Measurements from ENCODE around the gene NPEPL1.
"Not testable (repeated sequence)": the region's sequence is repeated elsewhere in the genome, so short reads cannot be mapped to it uniquely, and the experiment has no call there.

NPEPL1 gene

DNA sequence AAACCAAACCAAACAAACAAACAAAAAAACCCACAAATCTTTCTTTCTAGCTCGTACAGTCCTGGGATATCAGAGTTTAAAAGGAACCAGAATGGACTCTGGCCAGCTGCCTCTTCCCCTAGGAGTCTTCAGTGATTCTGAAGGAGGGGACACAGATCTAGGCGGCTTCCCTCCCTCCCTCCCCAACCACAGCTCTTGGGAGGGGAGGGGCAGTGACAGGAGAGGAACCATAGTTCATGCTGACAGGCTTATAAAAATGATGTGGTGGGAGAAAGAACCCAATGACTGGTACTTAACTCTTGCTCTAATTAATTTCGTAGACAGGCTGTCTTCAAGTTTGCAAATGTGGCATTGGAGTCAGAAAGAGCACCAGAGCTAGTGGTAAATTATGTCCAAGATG is 56.0 kb downstream of the NPEPL1 start:
- Histone ChIP-seq H3K4me2 (no peak overlapping the region), H3K36me3 (no peaks in the 10 kb centered on the region), H3K4me3 (no peak overlapping the region), H3K9me3 (no peaks in the 10 kb centered on the region), H3K4me1 (0 out of 2 replicates have a peak, but pooled peaks cover 6% of the 10 kb centered on the region), H3K27ac (no peak overlapping the region), H3K9ac (no peak overlapping the region), H4K20me1 (no peaks in the 10 kb centered on the region), H3K27me3 (no peaks in the 10 kb centered on the region)
- no peak for TF ChIP-seq Cebpa-rat (IDR thresholded peaks at IDR 0.05)

DNA sequence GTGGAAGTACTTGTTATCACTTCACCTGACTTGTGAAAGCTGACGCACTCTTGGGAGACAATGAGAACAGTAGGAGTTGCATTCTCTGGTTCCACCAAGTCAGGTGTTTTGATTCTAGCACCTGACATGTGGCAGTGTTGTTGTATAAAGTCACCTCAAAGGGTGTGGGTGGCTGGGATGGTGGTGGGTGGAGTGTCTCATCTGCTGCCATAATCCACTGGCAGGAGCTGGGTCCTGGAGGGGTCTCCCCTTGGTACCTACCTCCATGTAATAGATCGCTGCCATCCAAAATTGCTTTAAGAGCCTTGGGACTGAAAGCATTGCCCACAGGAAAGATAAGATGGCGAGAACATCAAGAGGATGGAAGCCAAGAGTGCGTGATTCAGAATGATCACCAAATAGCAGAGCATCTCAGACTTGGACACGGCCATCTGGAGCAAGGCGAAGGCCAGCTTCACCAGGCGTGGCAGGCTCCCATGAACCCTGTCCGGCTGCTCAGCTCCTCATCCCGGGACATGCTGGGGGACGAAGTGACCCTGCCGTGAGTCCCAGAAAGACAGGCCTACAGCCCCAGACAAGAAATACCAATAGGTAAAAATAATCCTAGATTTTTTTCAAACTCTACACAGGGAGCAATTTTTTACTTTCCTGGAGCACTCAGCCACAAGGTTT is 56.6 kb downstream of the NPEPL1 start:
- no peaks in the 10 kb centered on the region for H3K9me3 ChIP-seq
- no peak overlapping the region for H3K9ac ChIP-seq
- H3K36me3 ChIP-seq, result no peaks in the 10 kb centered on the region
- H3K4me3 ChIP-seq, result no peak overlapping the region
- no peak overlapping the region for H3K27ac ChIP-seq
- no peak for TF ChIP-seq Cebpa-rat (IDR thresholded peaks at IDR 0.05)
- H3K27me3 ChIP-seq, result no peaks in the 10 kb centered on the region
- no peak overlapping the region for H3K4me2 ChIP-seq
- H3K4me1 ChIP-seq, result 0 out of 2 replicates have a peak, but pooled peaks cover 6% of the 10 kb centered on the region
- no peaks in the 10 kb centered on the region for H4K20me1 ChIP-seq

DNA sequence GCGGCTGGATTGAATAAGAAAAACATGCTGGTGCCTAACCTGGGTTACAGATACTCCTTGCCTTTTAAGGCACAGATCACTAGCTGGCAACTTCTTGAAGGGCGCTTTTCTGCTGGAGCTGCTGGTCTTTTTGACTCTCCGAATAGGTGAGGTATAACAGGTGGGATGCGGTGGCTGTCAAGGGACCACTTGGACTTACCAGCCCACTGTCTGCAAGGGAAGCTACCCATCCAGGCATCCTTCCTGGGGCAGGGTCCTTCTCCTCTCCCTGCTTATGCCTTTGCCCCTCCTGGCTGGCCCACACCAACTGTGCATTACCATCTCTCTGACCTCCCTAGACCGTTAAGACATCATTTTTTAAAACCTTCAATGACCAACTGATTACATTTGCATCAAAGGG is 57.4 kb downstream of the NPEPL1 start:
- Histone ChIP-seq H3K4me3 (no peak overlapping the region), H3K27me3 (no peaks in the 10 kb centered on the region), H3K4me1 (0 out of 2 replicates have a peak, but pooled peaks cover 6% of the 10 kb centered on the region), H3K4me2 (no peak overlapping the region), H3K9ac (no peak overlapping the region), H3K27ac (no peak overlapping the region), H3K9me3 (no peaks in the 10 kb centered on the region), H3K36me3 (no peaks in the 10 kb centered on the region), H4K20me1 (no peaks in the 10 kb centered on the region)
- no peak for TF ChIP-seq Cebpa-rat (IDR thresholded peaks at IDR 0.05)

DNA sequence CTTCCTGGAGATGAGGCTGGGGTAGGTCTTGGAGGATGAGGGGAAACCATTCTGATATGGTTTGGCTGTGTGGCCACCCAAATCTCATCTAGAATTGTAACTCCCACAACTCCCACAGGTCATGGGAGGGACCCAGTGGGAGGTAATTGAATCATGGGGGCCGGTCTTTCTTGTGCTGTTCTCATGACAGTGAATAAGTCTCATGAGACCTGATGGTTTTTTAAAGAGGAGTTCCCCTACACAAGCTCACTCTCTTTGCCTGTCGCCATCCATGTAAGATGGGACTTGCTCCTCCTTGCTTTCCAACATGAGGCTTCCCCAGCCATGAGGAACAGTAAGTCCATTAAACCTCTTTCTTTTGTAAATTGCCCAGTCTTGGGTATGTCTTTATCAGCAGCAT is 58.1 kb downstream of the NPEPL1 start:
- H3K4me2 ChIP-seq, H4K20me1 ChIP-seq, H3K9ac ChIP-seq, H3K27ac ChIP-seq, H3K4me3 ChIP-seq, H3K36me3 ChIP-seq, H3K9me3 ChIP-seq, H3K27me3 ChIP-seq, H3K4me1 ChIP-seq: not testable (repeated sequence)

DNA sequence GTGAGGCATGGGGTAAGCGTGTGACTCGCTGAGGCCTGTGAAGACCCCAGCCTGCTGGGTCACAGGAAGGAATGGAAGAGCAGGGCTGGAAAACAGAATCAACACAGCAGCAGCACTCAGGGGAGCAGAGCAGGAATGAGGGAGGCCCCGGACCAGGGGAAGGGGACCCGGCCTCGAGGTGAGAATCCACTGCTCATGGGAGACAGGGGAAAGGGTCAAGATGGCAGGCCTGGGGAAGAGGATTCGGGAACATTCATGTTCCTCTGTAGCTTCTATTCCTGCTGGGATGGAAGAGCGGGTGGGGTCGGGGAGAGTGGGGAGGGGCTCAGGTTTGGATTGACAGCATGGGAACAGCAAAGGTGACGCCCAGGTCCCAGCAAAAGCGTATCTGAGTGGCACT is 59.4 kb downstream of the NPEPL1 start:
- no peak overlapping the region for H3K27ac ChIP-seq
- H3K9ac ChIP-seq, result no peak overlapping the region
- no peak overlapping the region for H3K4me3 ChIP-seq
- no peak for TF ChIP-seq Cebpa-rat (IDR thresholded peaks at IDR 0.05)
- no peaks in the 10 kb centered on the region for H3K9me3 ChIP-seq
- H3K27me3 ChIP-seq, result no peaks in the 10 kb centered on the region
- no peak overlapping the region for H3K4me2 ChIP-seq
- peaks cover 17% of the 10 kb centered on the region for H3K4me1 ChIP-seq
- H3K36me3 ChIP-seq, result no peaks in the 10 kb centered on the region
- H4K20me1 ChIP-seq, result no peaks in the 10 kb centered on the region

DNA sequence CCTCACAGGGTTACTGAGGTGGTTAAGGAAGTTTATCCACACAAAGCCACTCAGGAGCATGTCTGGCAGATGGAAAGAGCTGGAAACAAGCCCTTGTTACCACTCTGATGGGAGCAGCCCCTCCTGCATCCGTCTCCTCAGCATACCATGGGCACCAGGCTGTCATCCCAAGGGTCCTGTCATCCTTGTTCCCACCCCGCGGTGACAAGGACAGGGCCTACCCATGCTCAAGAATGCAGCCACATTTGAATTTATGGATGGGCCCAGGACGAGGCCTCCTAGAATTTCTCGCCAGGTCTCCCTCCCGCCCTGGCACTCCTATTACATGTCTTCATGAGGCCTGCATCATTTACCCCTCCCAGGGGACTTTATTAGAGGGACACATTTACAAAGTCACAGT is 60.0 kb downstream of the NPEPL1 start:
- Histone ChIP-seq H3K27me3 (no peaks in the 10 kb centered on the region), H3K9me3 (no peaks in the 10 kb centered on the region; the same call in 1 of the 2 replicates), H3K4me1 (peaks cover 19% of the 10 kb centered on the region), H3K36me3 (no peaks in the 10 kb centered on the region), H4K20me1 (no peaks in the 10 kb centered on the region), H3K27ac (no peak overlapping the region), H3K9ac (no peak overlapping the region), H3K4me2 (no peak overlapping the region), H3K4me3 (no peak overlapping the region)
- no peak for TF ChIP-seq Cebpa-rat (IDR thresholded peaks at IDR 0.05)

DNA sequence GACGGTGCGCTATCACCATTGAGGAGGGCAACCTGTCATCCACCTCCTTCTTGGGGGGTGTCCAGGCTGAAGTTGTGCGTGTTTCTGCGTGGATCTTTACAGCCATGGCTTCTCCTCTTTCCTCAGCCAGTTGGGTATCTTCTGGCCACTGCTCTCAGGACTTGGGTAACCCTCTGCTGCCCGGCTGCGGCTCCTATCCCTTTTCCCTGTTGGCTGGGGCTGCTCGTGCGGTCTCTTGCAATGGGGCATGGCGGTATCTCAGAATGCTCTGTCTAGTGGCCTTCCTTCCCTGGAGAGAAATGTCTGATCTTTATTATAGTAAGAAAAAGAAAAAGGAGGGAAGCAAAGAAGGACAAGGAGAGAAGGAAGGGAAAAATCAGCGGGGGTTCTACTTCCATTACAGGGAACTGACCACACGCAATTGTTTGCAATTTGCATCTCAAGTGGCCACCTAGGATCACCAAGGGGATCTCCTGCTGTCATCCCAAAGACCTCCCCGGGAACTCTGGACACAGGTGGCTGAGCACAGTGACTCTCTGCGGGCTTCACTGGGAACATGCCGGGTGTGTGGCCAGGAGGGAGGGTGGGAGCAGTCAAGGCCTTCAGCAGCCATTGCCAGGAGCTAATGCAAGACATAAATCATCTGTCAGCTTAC is 60.8 kb downstream of the NPEPL1 start:
- Histone ChIP-seq H3K9me3 (no peaks in the 10 kb centered on the region; the same call in 1 of the 2 replicates), H3K9ac (no peak overlapping the region), H3K27me3 (no peaks in the 10 kb centered on the region), H4K20me1 (no peaks in the 10 kb centered on the region), H3K4me3 (no peak overlapping the region), H3K27ac (no peak overlapping the region), H3K4me2 (no peak overlapping the region), H3K4me1 (peaks cover 19% of the 10 kb centered on the region), H3K36me3 (no peaks in the 10 kb centered on the region)
- no peak for TF ChIP-seq Cebpa-rat (IDR thresholded peaks at IDR 0.05)

DNA sequence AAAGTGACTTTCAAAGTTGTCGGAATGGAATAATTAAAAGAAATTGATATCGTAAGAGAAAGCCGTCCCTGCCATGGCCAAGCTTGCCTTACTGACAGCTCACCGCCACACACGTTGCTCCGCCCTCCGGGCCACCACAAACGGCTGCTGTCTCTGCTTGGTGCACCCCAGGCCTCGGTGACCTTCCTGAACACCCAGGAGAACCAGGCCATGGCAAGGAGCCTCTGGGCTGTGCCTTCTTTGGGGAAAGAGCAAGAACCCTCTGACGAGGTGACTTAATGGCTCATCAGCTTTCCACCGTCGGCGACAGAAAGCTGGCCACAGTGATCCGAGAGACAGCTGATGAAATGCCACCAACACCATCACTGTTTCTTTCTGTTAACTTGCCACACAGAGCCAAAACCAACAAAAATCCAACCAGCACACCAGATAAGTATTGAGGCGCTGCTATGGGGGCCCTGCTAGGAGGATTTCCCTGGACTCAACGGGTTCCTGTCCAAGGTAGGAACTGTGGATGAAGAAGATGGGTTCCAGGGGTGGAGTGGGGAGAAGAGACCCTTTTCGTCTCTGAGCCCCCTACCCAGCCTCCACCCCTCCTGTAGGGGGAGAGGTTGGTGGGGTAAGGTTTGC is 61.4 kb downstream of the NPEPL1 start:
- Histone ChIP-seq H3K4me3 (no peak overlapping the region), H3K4me1 (peaks cover 19% of the 10 kb centered on the region), H3K9me3 (no peaks in the 10 kb centered on the region; the same call in 1 of the 2 replicates), H3K27me3 (no peaks in the 10 kb centered on the region), H3K36me3 (no peaks in the 10 kb centered on the region), H3K4me2 (no peak overlapping the region), H3K27ac (no peak overlapping the region), H3K9ac (no peak overlapping the region), H4K20me1 (no peaks in the 10 kb centered on the region)
- TF ChIP-seq Cebpa-rat (IDR thresholded peaks at IDR 0.05), result no peak

DNA sequence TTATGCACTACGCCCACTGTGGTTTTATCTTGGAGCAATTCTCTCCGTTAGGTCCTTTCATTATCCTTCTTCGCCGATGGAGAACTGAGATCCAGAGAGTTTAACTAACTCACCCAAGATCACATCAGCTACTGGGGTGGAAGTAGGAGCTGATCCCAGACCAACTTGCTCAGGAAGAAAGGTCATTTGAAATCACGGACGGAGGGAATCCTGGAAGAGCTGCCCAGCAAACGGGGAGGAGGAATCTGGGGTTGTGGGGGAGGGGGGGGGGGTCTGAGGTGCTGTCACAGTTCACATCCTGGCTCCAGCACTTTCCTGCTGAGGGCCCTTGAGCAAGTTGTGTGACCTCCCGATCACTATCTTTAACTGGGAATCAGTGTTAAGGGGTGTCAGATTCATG is 62.0 kb downstream of the NPEPL1 start:
- H3K27me3 ChIP-seq, result no peaks in the 10 kb centered on the region
- H3K4me2 ChIP-seq, result no peak overlapping the region
- TF ChIP-seq Cebpa-rat (IDR thresholded peaks at IDR 0.05), result no peak
- no peak overlapping the region for H3K9ac ChIP-seq
- no peak overlapping the region for H3K27ac ChIP-seq
- peaks cover 19% of the 10 kb centered on the region for H3K4me1 ChIP-seq
- H3K9me3 ChIP-seq, result no peaks in the 10 kb centered on the region; the same call in 1 of the 2 replicates
- no peak overlapping the region for H3K4me3 ChIP-seq
- no peaks in the 10 kb centered on the region for H4K20me1 ChIP-seq
- no peaks in the 10 kb centered on the region for H3K36me3 ChIP-seq

DNA sequence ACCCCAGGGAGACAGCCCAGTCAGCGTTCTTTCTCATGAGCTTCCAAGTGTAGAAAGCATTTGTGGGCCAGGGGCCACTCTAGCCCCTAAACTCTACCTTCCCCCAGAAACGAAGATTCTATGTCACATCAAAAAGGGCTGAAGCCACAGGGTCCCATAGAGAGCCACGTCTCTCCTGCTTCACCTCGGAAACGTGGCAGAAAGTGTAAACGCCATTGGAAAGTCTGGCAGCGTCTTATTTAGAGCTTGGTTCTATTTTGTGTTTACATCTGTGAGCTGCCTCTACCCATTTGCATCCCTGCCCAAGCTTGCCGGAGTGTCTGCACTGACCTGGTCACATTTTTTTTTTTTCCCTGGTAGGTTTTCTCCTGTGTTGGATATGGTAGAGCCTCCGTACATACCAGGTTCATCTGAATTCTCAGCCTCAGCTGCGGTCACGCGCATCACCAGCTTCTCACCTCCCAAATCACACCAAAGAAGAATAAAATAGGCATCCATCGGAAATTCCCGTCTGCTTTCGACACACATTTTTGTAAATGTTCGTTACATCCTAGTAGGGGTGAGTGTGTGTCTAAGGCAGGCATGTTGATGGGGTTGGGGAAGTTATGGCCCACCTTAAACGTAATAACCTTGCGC is 62.6 kb downstream of the NPEPL1 start:
- Histone ChIP-seq H3K4me2 (no peak overlapping the region), H3K36me3 (no peaks in the 10 kb centered on the region), H3K9ac (no peak overlapping the region), H3K27ac (no peak overlapping the region), H3K9me3 (no peaks in the 10 kb centered on the region; the same call in 1 of the 2 replicates), H4K20me1 (no peaks in the 10 kb centered on the region), H3K27me3 (no peaks in the 10 kb centered on the region), H3K4me1 (peaks cover 19% of the 10 kb centered on the region), H3K4me3 (no peak overlapping the region)
- TF ChIP-seq Cebpa-rat (IDR thresholded peaks at IDR 0.05), result no peak

All from BLaER1 (cell line).